ENCODE results near the gene SH3BP5.
"Not testable (repeated sequence)": the region's sequence is repeated elsewhere in the genome, so short reads cannot be mapped to it uniquely, and the experiment has no call there.

The SH3BP5 gene, protein sequence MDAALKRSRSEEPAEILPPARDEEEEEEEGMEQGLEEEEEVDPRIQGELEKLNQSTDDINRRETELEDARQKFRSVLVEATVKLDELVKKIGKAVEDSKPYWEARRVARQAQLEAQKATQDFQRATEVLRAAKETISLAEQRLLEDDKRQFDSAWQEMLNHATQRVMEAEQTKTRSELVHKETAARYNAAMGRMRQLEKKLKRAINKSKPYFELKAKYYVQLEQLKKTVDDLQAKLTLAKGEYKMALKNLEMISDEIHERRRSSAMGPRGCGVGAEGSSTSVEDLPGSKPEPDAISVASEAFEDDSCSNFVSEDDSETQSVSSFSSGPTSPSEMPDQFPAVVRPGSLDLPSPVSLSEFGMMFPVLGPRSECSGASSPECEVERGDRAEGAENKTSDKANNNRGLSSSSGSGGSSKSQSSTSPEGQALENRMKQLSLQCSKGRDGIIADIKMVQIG

DNA sequence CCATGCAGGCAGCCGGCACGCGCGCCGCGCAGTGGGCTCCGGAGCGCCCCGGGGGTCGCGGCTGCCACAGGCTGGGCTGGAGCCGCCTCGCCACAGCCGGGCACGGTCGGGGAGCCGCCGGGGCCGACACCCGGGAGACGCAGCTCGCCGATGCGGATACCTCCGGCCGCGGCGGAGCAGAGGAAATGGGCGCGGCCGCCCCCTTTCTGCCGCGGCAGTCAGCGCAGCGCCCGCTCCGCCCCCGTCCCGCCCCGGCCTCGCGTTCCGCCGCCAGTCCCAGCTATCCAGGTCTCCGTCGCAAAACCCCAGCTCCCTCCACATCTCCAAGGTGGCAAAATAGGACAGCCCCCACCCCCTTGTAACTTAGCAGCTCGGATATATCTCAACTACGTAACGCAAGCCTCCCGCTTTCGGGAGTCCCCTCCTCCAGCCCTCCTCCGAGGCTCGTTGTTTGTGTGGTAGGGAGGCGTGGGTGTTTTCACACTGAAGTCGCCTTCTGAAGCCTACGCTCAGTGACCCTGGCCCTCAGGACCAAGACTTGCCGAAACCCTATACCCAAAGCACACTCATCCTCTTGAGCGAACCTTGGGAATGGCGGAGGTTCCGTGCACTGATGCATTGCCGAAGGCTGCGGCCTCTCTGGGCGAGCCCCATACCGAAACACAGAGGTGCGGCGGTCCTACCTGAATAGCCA, at the start of gene SH3BP5:
Gene SH3BP5, minus strand, starts transcription at position 182 of the 694 bp plus-strand sequence. Its CDS starts 178 bp downstream, at position 4.
- peak; percentile 81 for DNase-seq (ENCODE audit: low spot score)

- no peak for DNase-seq (ENCODE audit: low spot score)
Observed at GRCh38 chr3:15380980-15381890, 48.8 kb upstream of the SH3BP5 start.

DNA sequence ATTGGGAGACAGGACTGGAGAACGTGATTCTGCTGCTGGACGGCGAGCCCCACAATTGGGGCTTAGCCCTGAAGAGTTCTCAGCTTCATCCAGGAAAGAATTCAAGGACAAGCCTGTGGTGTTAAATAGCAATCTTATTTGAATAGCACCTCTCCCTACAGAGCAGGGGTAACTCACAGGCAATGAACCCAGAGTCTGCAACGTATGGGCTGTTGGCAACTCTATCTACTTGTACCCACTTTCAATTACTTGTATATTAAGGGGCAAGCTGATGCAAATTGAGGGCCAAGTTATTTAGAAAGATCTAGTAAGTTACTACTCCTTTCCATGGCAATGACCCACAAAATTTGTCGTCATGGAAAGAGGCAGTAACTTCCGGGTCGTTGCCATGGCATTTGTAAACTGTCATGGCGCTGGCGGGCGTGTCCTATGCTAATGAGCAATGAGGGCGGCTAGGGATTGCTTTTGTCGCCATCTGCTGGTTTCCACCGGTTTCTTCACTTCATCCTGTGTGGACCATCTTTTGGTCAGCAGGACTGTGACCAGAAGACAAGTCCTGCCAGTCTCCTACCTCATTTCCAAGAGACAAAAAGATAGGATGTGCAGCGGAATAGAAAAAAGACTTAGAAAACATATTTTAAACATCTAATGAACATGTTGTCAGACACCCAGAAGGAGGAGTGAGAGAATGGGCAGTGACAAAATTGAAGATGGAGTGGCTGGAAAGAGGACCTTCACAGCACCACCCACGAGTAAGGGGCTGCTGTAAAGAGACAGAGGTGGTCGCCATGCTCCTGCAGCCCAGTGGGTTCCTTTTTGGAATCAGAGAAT, 45.8 kb upstream of the SH3BP5 start:
- DNase-seq (ENCODE audit: low spot score) = peak; percentile 93

GRCh38 chr3:15375461-15376000, 43.1 kb upstream of the SH3BP5 start:
- no peak for DNase-seq (ENCODE audit: low spot score)

GRCh38 chr3:15372918-15373317, 40.5 kb upstream of the SH3BP5 start:
- DNase-seq (ENCODE audit: low spot score) = no peak

DNA sequence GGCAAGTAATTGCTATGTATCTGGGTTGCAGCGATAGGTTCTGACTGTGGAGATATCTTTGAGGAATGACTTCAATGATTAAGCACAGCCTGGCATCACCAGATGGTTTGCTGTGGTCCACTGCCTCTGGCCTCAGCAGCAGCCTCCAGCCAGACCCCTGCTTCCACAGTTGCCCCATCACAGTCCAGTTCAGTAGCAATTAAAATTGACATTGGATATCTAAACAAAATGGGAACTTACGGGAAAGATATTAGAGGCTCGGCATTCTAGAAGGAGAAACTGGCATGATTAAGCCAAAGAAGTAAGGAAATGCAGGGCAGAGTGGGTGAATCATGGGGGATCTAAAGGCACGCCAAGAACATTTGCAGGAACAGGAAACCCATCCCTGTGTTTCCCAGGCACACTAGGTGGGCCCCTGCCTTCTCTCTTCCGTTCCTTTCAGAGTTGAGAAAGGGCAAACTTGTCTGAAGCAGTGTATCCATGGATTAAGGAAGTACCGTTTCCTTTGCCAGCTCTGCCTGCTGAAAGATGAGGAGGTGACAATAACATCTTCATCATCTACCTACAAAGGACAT, 36.3 kb upstream of the SH3BP5 start:
- DNase-seq (ENCODE audit: low spot score) = no peak

DNA sequence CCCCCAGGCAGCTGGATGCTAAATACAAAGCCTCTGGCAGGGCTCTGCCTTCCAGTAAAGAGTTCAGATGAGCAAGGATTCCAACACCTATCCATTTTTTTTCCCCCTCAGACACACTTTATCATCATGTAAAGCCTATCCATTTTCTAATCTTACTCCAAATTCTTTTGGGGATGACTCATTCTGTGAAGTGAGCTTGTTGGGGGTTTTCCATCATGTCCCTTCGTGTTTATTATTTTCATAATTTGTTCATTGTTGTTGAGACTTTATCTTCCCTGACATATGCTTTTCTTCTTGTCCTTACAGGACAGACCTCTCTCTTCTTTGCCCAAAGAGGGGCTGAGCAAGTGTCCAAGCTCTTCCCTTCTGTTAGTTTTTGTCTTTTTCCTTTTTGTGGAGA, 34.7 kb upstream of the SH3BP5 start:
- no peak for DNase-seq (ENCODE audit: low spot score)

- peak; percentile 38 for DNase-seq (ENCODE audit: low spot score)
Observed at GRCh38 chr3:15364078-15364477, 31.7 kb upstream of the SH3BP5 start.

DNA sequence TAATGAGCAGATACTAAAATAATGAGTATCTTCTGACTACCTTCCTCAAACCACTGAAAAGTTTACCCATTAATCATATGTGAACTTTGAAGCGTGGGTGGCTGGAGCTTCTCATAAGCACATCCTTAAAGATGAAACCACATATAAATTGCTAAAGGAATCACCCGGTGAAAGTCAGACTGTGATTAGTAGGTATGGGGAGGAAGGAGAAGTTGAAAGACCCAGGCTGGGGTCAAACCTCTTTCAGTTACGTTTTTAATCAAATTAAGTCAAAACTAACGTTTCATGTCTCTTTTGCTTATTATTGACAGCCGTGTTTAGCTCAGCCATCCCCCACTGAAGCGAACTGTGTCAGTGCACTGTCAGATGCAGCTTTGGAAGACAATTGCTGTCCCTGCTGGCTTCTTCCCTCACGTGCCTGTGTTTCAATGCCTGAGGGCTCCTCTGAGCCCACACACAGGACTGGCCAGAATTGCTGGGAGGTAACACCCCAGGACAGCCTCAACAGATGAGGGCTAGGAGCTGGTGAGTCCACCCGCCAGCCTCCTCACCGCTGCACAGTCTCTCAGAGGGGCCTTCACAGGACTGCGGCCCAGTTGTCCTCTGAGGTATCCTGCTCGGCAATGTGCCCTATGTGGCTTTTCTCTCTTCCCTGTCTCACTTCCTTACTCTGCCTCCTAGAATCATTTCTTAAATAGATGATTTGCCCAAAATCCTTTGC, 29.3 kb upstream of the SH3BP5 start:
- no peak for DNase-seq (ENCODE audit: low spot score)

- no peak for DNase-seq (ENCODE audit: low spot score)
Observed at GRCh38 chr3:15360788-15361493, 28.6 kb upstream of the SH3BP5 start.

DNA sequence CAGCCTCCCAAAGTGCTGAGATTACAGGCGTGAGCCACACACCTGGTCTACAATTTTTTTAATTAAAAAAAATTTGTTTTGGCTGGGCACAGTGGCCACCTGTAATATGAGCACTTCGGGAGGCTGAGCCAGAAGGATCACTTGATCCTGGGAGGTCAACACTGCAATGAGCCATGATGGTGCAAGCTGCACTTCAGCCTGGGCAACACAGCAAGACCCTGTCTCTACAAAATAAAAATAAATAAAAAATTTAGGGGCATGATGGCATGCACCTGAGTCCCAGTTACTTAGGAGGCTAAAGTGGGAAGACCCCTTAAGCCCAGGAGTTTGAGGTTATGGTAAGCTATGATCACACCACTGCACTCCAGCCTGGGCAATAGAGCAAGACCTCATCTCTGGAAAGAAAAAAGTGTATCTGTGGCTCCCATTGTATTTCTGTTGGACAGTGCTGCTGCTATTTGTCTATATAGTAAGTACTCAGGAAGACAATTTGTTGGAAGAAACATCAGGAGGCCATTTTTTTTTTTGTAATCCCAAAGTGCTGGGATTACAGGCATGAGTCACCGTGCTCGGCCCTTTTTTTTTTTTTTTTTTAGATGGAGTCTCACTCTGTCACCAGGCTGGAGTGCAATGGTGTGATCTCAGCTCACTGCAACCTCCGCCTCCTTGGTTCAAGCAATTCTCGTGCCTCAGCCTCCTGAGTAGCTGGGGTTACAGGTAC, 27.5 kb upstream of the SH3BP5 start:
- no peak for DNase-seq (ENCODE audit: low spot score)

GRCh38 chr3:15356651-15357061, 24.3 kb upstream of the SH3BP5 start:
- DNase-seq (ENCODE audit: low spot score) = not testable (repeated sequence)

GRCh38 chr3:15356176-15356575, 23.8 kb upstream of the SH3BP5 start:
- no peak for DNase-seq (ENCODE audit: low spot score)

DNA sequence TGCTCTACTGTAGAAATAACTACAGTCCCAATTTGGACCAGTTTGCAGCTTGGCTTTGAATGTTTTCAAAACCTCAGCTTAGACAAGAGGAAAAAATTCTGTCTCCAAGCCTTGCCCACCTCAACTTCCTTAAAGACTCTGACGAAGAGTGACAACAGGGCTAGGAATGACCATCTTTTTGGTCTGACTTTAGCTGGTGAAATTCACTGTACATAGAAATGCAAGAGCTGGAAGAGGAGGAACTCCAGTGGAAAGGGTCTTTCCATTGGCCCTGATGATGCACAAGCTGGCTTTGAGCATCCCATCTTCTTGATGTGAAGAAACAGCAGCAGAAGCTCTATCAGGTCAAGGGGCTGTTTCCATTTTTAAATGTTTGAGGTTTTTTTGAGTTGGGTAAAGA, 22.7 kb upstream of the SH3BP5 start:
- DNase-seq (ENCODE audit: low spot score) = no peak

DNA sequence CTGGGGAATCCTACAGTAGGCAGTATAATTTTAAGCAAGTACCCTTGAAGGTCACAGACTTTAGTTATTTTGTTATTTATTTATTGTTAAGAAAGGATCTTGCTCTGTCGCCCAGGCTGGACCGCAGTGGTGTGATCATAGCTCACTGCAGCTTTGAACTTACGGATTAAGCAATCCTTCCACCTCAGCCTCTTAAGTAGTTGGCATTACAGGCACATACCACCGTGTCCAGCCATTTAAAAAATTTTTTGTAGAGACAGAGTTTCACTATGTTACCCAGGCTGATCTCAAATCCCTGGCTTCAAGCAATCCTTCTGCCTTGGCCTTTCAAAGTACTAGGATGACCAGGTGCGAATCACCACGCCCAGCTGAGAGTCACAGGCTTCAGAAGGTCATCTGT, 22.1 kb upstream of the SH3BP5 start:
- DNase-seq (ENCODE audit: low spot score) = no peak

GRCh38 chr3:15350141-15350540, 17.8 kb upstream of the SH3BP5 start:
- no peak for DNase-seq (ENCODE audit: low spot score)

DNA sequence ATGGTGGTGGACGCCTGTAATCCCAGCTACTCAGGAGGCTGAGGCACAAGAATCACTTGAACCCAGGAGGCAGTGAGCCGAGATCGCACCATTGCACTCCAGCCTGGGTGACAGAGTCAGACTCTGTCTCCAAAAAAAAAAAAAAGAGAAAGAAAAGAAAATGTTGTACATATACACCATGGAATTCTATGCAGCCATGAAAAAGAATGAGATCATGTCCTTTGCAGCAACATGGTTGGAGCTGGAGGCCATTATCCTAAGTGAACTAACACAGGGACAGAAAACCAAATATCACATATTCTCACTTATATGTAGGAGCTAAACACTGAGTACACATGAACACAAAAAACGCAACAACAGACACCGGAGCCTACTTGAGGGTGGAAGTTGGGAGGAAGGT, 17.1 kb upstream of the SH3BP5 start:
- not testable (repeated sequence) for DNase-seq (ENCODE audit: low spot score)

GRCh38 chr3:15348246-15348645, 15.9 kb upstream of the SH3BP5 start:
- DNase-seq (ENCODE audit: low spot score) = no peak

- no peak for DNase-seq (ENCODE audit: low spot score)
Observed at GRCh38 chr3:15347737-15348110, 15.3 kb upstream of the SH3BP5 start.

Data from LoVo (cell line).